GM12878 (cell line): ENCODE results near the gene MTMR8. TPM values are rescaled to one million over a fixed set of nuclear protein-coding genes. Genes with fewer than 3 reads are reported as not detected.
A peak's percentile ranks its signal among the peaks of the same experiment; 100 is the strongest.

Source experiments
- ATAC-seq: fragments of 200-7000 bp; cut with Tn5 transposase; 3 replicates; pipeline ENCODE4 v1.9.1; 2020; ENCODE audit warnings: mild to moderate bottlenecking, moderate library complexity
- BruUV-seq: library from RNA; stranded (reverse); fragments of 400-500 nt; replicated peaks from 2 replicates; lab custom pipeline; 2021; lab: Mats Ljungman, UMichigan
- CTCF ChIA-PET: fragments of 300-600 bp; sonication (Branson Sonifier 250); formaldehyde crosslinking; extraction: SDS; loops from one replicate; lab custom pipeline; 2021; ENCODE audit warnings: inconsistent platforms; lab: Yijun Ruan, JAX
- POLR2A ChIA-PET: fragments of 350-600 bp; formaldehyde crosslinking; extraction: SDS; loops from one replicate; lab custom pipeline; 2021; ENCODE audit warnings: inconsistent platforms; lab: Charles Lee
- RAD21 ChIA-PET: fragments of 300-600 bp; sonication (Branson Sonifier 250); formaldehyde crosslinking; loops from one replicate; lab custom pipeline; 2023; ENCODE audit warnings: antibody characterized with exemption; ENCODE audit not compliant: unreplicated experiment; lab: Charles Lee
- SMC1A ChIA-PET: fragments of 300-600 bp; sonication (Branson Sonifier 250); formaldehyde crosslinking; loops from one replicate; lab custom pipeline; 2023; ENCODE audit not compliant: unreplicated experiment, uncharacterized antibody; lab: Charles Lee
- DNase-seq: peaks from one replicate; pipeline ENCODE4 v3.0.0-alpha.2; 2011; ENCODE audit warnings: low read depth, low spot score
- FAIRE-seq: peaks from 3 replicates; lab custom pipeline; 2011; peaks lifted over from hg19 to GRCh38; lab: Jason Lieb, UNC
- H2AFZ ChIP-seq: 2 replicates; pipeline ENCODE4 v1.6.0; 2011; ENCODE audit warnings: low read depth, low read length, control low read depth; ENCODE audit not compliant: control insufficient read depth
- H3K27ac ChIP-seq: 2 replicates; pipeline ENCODE4 v1.5.1; 2011; ENCODE audit warnings: control low read depth; ENCODE audit not compliant: control insufficient read depth, insufficient read depth
- H3K27me3 ChIP-seq, 2 experiments: replicated peaks in 1 of 2; 2 replicates each; pipeline versions ENCODE4 v1.6.0 to v1.6.1; 2011; ENCODE audit warnings: low read length in 1 of 2; ENCODE audit not compliant: control insufficient read depth in 2 of 2, insufficient read depth in 2 of 2
- H3K36me3 ChIP-seq, 2 experiments: 2 replicates each; pipeline ENCODE4 v1.5.1; 2011; ENCODE audit warnings: low read length in 1 of 2; ENCODE audit not compliant: control insufficient read depth in 2 of 2, insufficient read depth in 2 of 2
- H3K4me1 ChIP-seq: 2 replicates; pipeline ENCODE4 v1.6.1; 2011; ENCODE audit warnings: mild to moderate bottlenecking, low read length, moderate library complexity, mixed read lengths; ENCODE audit not compliant: control insufficient read depth, insufficient read depth
- H3K4me2 ChIP-seq: 2 replicates; pipeline ENCODE4 v1.6.0; 2011; ENCODE audit warnings: control low read depth; ENCODE audit not compliant: control insufficient read depth, insufficient read depth
- H3K4me3 ChIP-seq: fragments of 200-600 bp; sonication (generic); 2 replicates; pipeline ENCODE4 v1.5.1; 2016
- H3K79me2 ChIP-seq: 2 replicates; pipeline ENCODE4 v1.6.0; 2011; ENCODE audit warnings: low read length; ENCODE audit not compliant: control insufficient read depth, insufficient read depth
- H3K9ac ChIP-seq: 2 replicates; pipeline ENCODE4 v1.8.0; 2011; ENCODE audit warnings: low read length, control low read depth, mixed read lengths; ENCODE audit not compliant: control insufficient read depth, insufficient read depth
- H3K9me3 ChIP-seq: replicated peaks from 3 replicates; pipeline ENCODE4 v1.5.1; 2011; ENCODE audit warnings: mild to moderate bottlenecking, low read length; ENCODE audit not compliant: control insufficient read depth, insufficient read depth
- H4K20me1 ChIP-seq: 2 replicates; pipeline ENCODE4 v1.6.0; 2011; ENCODE audit not compliant: control insufficient read depth, insufficient read depth
- ESRRA ChIP-seq: IDR thresholded peaks from 2 replicates; pipeline ENCODE4 v1.6.1; 2012; ENCODE audit warnings: mild to moderate bottlenecking, low read length, improper control_type of control experiment
- RB1 ChIP-seq: fragments of 450-650 bp; formaldehyde crosslinking; IDR thresholded peaks from 2 replicates; pipeline ENCODE4 v1.6.1; 2017; ENCODE audit warnings: mild to moderate bottlenecking, borderline replicate concordance
- SREBF2 ChIP-seq: IDR thresholded peaks from 2 replicates; pipeline ENCODE4 v1.6.1; 2012; ENCODE audit warnings: mild to moderate bottlenecking, low read length
- ZBTB11 ChIP-seq: fragments of 450-650 bp; formaldehyde crosslinking; IDR thresholded peaks from 2 replicates; pipeline ENCODE4 v1.5.0; 2022; ENCODE audit warnings: mild to moderate bottlenecking, missing genetic modification characterization
- ZSCAN29 ChIP-seq: fragments of 450-650 bp; IDR thresholded peaks from 2 replicates; pipeline ENCODE4 v1.6.1; 2017; ENCODE audit warnings: mild to moderate bottlenecking, moderate library complexity
- WGBS: methylation state at CpG from one replicate; pipeline ENCODE4 v1.1.6; 2016; ENCODE audit warnings: low lambda C conversion rate; ENCODE audit not compliant: insufficient replicate concordance, insufficient coverage; ENCODE audit errors: missing lambda C conversion rate; 5-methylcytosine and 5-hydroxymethylcytosine counted together
- in situ Hi-C: fragments of 300-500 bp; cut with MboI; formaldehyde crosslinking; loops from 9 replicates; pipeline ENCODE4 v1.14.3; 2018; ENCODE audit warnings: mixed read lengths
- intact Hi-C: fragments of 100-400 bp; cut with micrococcal nuclease; formaldehyde crosslinking; loops from one replicate; pipeline ENCODE4 v1.14.2; 2022; ENCODE audit not compliant: unreplicated experiment
- polyA plus RNA-seq, 11 experiments: library from polyadenylated mRNA; depleted of rRNA in 4 of 11; unstranded in 6 of 11; stranded (reverse) in 5 of 11; fragments of >200 nt; fragmentation: Nextera tagmentation in 4 of 11; fragmentation: Illumina TruSeq in 1 of 11; extraction: Ambion mirVana in 4 of 11; extraction: Trizol in 1 of 11; gene quantifications; 1 replicate in 1 of 11; 2 replicates in 10 of 11; pipeline versions ENCODE4 v1.2.1 to v1.2.3, GENCODE V29; 2011 to 2016; ENCODE audit warnings: inconsistent platforms in 2 of 11, missing spikeins in 2 of 11, low read depth in 1 of 11
- total RNA-seq, 4 experiments: library from RNA; depleted of rRNA in 3 of 4; stranded (reverse); fragments of >200 nt in 3 of 4; fragmentation: Illumina TruSeq in 1 of 4; extraction: Trizol in 1 of 4; gene quantifications; 2 replicates each; pipeline versions ENCODE4 v1.2.1 to v1.2.3, GENCODE V29; 2013 to 2021

The MTMR8 gene
- total and polyA plus RNA-seq, 10 of the 15 experiments (the other 5 are each of a cell fraction or from before 2014, with no cell fraction given): 2.0 to 4.7 (median 3.6) TPM

- TF ChIP-seq ZBTB11 (CRISPR knock-in tag) (no peak), ZSCAN29 (no peak), ESRRA (no peak)
- TF ChIP-seq, all 136 proteins: peak for 0
These were observed 2.8 kb upstream of the MTMR8 start (continued) for GRCh38 chrX:64398088-64398487.

- FAIRE-seq (no peak), DNase-seq (no peak), ATAC-seq (peak; percentile 25)
- Histone ChIP-seq H3K9ac (no peak overlapping the region), H3K4me1 (no peaks in the 10 kb centered on the region), H3K9me3 (no peaks in the 10 kb centered on the region), H2AFZ (peak overlapping the region; percentile 92), H3K27ac (no peak overlapping the region), H3K27me3 (no peaks in the 10 kb centered on the region), H3K36me3 (no peaks in the 10 kb centered on the region)
- CTCF ChIA-PET: no interaction called here
- WGBS: 3% methylated on average over 4 of the region's 4 CpGs
- RAD21 ChIA-PET: no interaction called here
- POLR2A ChIA-PET: no interaction called here
- no TSS peak for BruUV-seq
- in situ Hi-C loops: loop anchor here (10.0 kb wide), 2 partner anchors 61 to 191 kb away; partner anchors contain the start of gene AMER1
- intact Hi-C loops: loop anchor here (2.0 kb wide), 1 partner anchor 189 kb away; no protein-coding TSS in a partner anchor
- SMC1A ChIA-PET: interaction anchor here (0.6 kb wide), 1 partner anchor 27 kb away, joined by 3 read pairs; no protein-coding TSS in a partner anchor
- TF ChIP-seq RB1: 0 out of 2 replicates have a peak, but pooled peaks have one; percentile 6
- no peak for TF ChIP-seq SREBF2
- TF ChIP-seq, all 136 proteins: peak for 1
- peak overlapping the region; percentile 67; the same call in 1 of the 2 replicates for H3K4me3 ChIP-seq
- peak overlapping the region; percentile 40 for H3K4me2 ChIP-seq
- peaks cover 1% of the 10 kb centered on the region; the same call in 1 of the 2 replicates for H3K79me2 ChIP-seq
- no peaks in the 10 kb centered on the region for H4K20me1 ChIP-seq
These were observed 297 bp upstream of the MTMR8 start for GRCh38 chrX:64395568-64395929.
